HepG2 (cell line): Measurements from ENCODE around the gene GCLM. TPM values are rescaled to one million over a fixed set of nuclear protein-coding genes. Genes with fewer than 3 reads are reported as not detected.

ENCODE experiments used
- ATAC-seq: fragments of 200-7000 bp; cut with Tn5 transposase; 3 replicates; pipeline ENCODE4 v1.9.1; 2020; ENCODE audit warnings: mild to moderate bottlenecking, moderate library complexity
- BruUV-seq: library from RNA; stranded (reverse); fragments of 400-500 nt; replicated peaks from 2 replicates; lab custom pipeline; 2021; lab: Mats Ljungman, UMichigan
- CTCF ChIA-PET: fragments of 300-600 bp; formaldehyde crosslinking; extraction: SDS; loops from one replicate; lab custom pipeline; 2021; ENCODE audit warnings: low total read pairs, inconsistent platforms, low intra/inter-chr PET ratio; lab: Yijun Ruan, JAX
- POLR2A ChIA-PET: fragments of 350-600 bp; sonication (Branson Sonifier 250); formaldehyde crosslinking; loops from one replicate; lab custom pipeline; 2020; ENCODE audit warnings: antibody characterized with exemption, inconsistent platforms; lab: Yijun Ruan, JAX
- DNase-seq: peaks from one replicate; pipeline ENCODE4 v3.0.0-alpha.2; 2015; ENCODE audit warnings: low spot score
- FAIRE-seq: peaks from 3 replicates; lab custom pipeline; 2011; peaks lifted over from hg19 to GRCh38; lab: Jason Lieb, UNC
- H2AFZ ChIP-seq: one replicate; pipeline ENCODE4 v1.6.1; 2011; ENCODE audit warnings: low read length, inconsistent platforms
- H3K27ac ChIP-seq: fragments of 300-600 bp; 3 replicates; pipeline ENCODE4 v1.8.0; 2011; ENCODE audit warnings: mixed run types, mild to moderate bottlenecking, mixed read lengths, low read length, inconsistent platforms; ENCODE audit not compliant: insufficient read depth; ENCODE audit errors: extremely low read length
- H3K27me3 ChIP-seq, 2 experiments: fragments of 200-600 bp in 1 of 2; 2 replicates in 1 of 2; 3 replicates in 1 of 2; pipeline versions ENCODE4 v1.6.0 to v1.8.0; 2011; ENCODE audit warnings: low read length in 2 of 2, mild to moderate bottlenecking in 2 of 2, moderate library complexity in 2 of 2, inconsistent platforms in 1 of 2; ENCODE audit not compliant: insufficient read depth in 2 of 2, control insufficient read depth in 1 of 2
- H3K36me3 ChIP-seq, 2 experiments: fragments of 200-600 bp in 1 of 2; replicated peaks in 1 of 2; 2 replicates in 1 of 2; 3 replicates in 1 of 2; pipeline versions ENCODE4 v1.5.1 to v1.8.0; 2011; ENCODE audit warnings: low read length in 2 of 2, inconsistent platforms in 1 of 2; ENCODE audit not compliant: insufficient read depth in 2 of 2, control insufficient read depth in 1 of 2
- H3K4me1 ChIP-seq: 2 replicates; pipeline ENCODE4 v1.5.1; 2012; ENCODE audit warnings: low read length, inconsistent platforms; ENCODE audit not compliant: insufficient read depth
- H3K4me2 ChIP-seq: 2 replicates; pipeline ENCODE4 v1.6.0; 2011; ENCODE audit warnings: low read depth, low read length, inconsistent platforms
- H3K4me3 ChIP-seq, 3 experiments: fragments of 200-600 bp in 1 of 3; sonication (generic), shearing (Covaris generic) in 1 of 3; replicated peaks in 1 of 3; 2 replicates each; pipeline ENCODE4 v1.5.1; 2011 to 2016; ENCODE audit warnings: low read length in 3 of 3, inconsistent platforms in 2 of 3, low read depth in 2 of 3, mild to moderate bottlenecking in 2 of 3, control low read depth in 1 of 3, mixed read lengths in 1 of 3; ENCODE audit not compliant: insufficient read depth in 1 of 3
- H3K79me2 ChIP-seq: one replicate; pipeline ENCODE4 v1.6.1; 2011; ENCODE audit warnings: low read length, inconsistent platforms; ENCODE audit not compliant: insufficient read depth
- H3K9ac ChIP-seq: 2 replicates; pipeline ENCODE4 v1.6.0; 2011; ENCODE audit warnings: mild to moderate bottlenecking, low read depth, low read length, inconsistent platforms; ENCODE audit not compliant: insufficient read depth
- H3K9me3 ChIP-seq: 2 replicates; pipeline ENCODE4 v1.5.1; 2012; ENCODE audit warnings: mild to moderate bottlenecking, low read length
- H4K20me1 ChIP-seq: 2 replicates; pipeline ENCODE4 v1.6.0; 2011; ENCODE audit warnings: inconsistent platforms, mild to moderate bottlenecking, low read length, moderate library complexity; ENCODE audit not compliant: insufficient read depth
- ADNP ChIP-seq: sonication (generic); formaldehyde crosslinking; IDR thresholded peaks from 2 replicates; pipeline ENCODE4 v1.4.0; 2020; ENCODE audit warnings: missing genetic modification reagents
- ARNT ChIP-seq: fragments of 450-650 bp; IDR thresholded peaks from 2 replicates; pipeline ENCODE4 v1.6.1; 2017
- IKZF5 ChIP-seq: IDR thresholded peaks from 2 replicates; pipeline ENCODE4 v1.6.1; 2018; ENCODE audit warnings: missing genetic modification reagents, mild to moderate bottlenecking, missing compliant biosample characterization
- KAT8 ChIP-seq: IDR thresholded peaks from 2 replicates; pipeline ENCODE4 v1.6.1; 2016; ENCODE audit warnings: missing genetic modification reagents, missing compliant biosample characterization
- KDM3A ChIP-seq: IDR thresholded peaks from 2 replicates; pipeline ENCODE4 v1.6.1; 2018; ENCODE audit warnings: low read depth, missing compliant biosample characterization
- KDM4B ChIP-seq: sonication (generic); formaldehyde crosslinking; IDR thresholded peaks from 2 replicates; pipeline ENCODE4 v1.4.0; 2020; ENCODE audit warnings: missing genetic modification reagents
- MAF1 ChIP-seq: sonication (generic); formaldehyde crosslinking; IDR thresholded peaks from 2 replicates; pipeline ENCODE4 v1.5.0; 2020; ENCODE audit warnings: missing genetic modification reagents, borderline replicate concordance
- MIXL1 ChIP-seq: IDR thresholded peaks from 2 replicates; pipeline ENCODE4 v1.6.1; 2016
- PHF20 ChIP-seq: sonication (generic); formaldehyde crosslinking; IDR thresholded peaks from 2 replicates; pipeline ENCODE4 v1.5.0; 2020; ENCODE audit warnings: mild to moderate bottlenecking, missing genetic modification reagents
- POLR2AphosphoS2 ChIP-seq: IDR thresholded peaks from 2 replicates; pipeline ENCODE4 v1.6.1; 2011; ENCODE audit warnings: low read depth, low read length, improper control_type of control experiment
- RCOR2 ChIP-seq: IDR thresholded peaks from 2 replicates; pipeline ENCODE4 v1.6.1; 2016; ENCODE audit warnings: missing biosample characterization, missing genetic modification reagents
- SOX13 ChIP-seq, 3 experiments: fragments of 450-650 bp in 1 of 3; sonication (generic) in 1 of 3; formaldehyde crosslinking in 1 of 3; IDR thresholded peaks in 2 of 3; conservative IDR thresholded peaks in 1 of 3; 2 replicates each; pipeline versions ENCODE4 v1.5.0 to v1.6.1; 2016 to 2020; ENCODE audit warnings: antibody characterized with exemption in 1 of 3, mild to moderate bottlenecking in 1 of 3, missing compliant biosample characterization in 1 of 3, missing genetic modification reagents in 1 of 3, moderate library complexity in 1 of 3
- SP1 ChIP-seq, 2 experiments: fragments of 450-650 bp in 1 of 2; sonication (generic) in 1 of 2; formaldehyde crosslinking in 1 of 2; IDR thresholded peaks; 2 replicates each; pipeline versions ENCODE4 v1.4.0 to v1.6.1; 2016 to 2020; ENCODE audit warnings: missing genetic modification reagents in 1 of 2
- SPEN ChIP-seq: sonication (generic); formaldehyde crosslinking; IDR thresholded peaks from 2 replicates; pipeline ENCODE4 v1.5.1; 2020; ENCODE audit warnings: low read depth, mild to moderate bottlenecking, missing genetic modification reagents
- TEF ChIP-seq: sonication (generic); formaldehyde crosslinking; IDR thresholded peaks from 2 replicates; pipeline ENCODE4 v1.5.0; 2020; ENCODE audit warnings: missing genetic modification reagents
- TFAP4 ChIP-seq: sonication (generic); IDR thresholded peaks from 2 replicates; pipeline ENCODE4 v1.6.1; 2016; ENCODE audit warnings: low read depth, borderline replicate concordance
- ZNF460 ChIP-seq: sonication (generic); formaldehyde crosslinking; IDR thresholded peaks from 2 replicates; pipeline ENCODE4 v1.5.1; 2020; ENCODE audit warnings: missing genetic modification reagents, mild to moderate bottlenecking, borderline replicate concordance
- ZNF691 ChIP-seq: sonication (generic); formaldehyde crosslinking; IDR thresholded peaks from 2 replicates; pipeline ENCODE4 v1.4.0; 2020; ENCODE audit warnings: missing genetic modification reagents, low read depth, mild to moderate bottlenecking, borderline replicate concordance
- ZSCAN29 ChIP-seq: sonication (generic); formaldehyde crosslinking; conservative IDR thresholded peaks from 2 replicates; pipeline ENCODE4 v1.4.0; 2020; ENCODE audit warnings: mild to moderate bottlenecking, missing genetic modification reagents
- WGBS: methylation state at CpG from one replicate; pipeline ENCODE4 v1.1.6; 2017; ENCODE audit warnings: low lambda C conversion rate; 5-methylcytosine and 5-hydroxymethylcytosine counted together
- in situ Hi-C: cut with HindIII; loops from 2 replicates; pipeline ENCODE4 v1.10.0; 2017; ENCODE audit warnings: low pct_unique_long_range_greater_than_20kb; ENCODE audit not compliant: extremely low pct_ligation_motif_present
- intact Hi-C: fragments of 100-400 bp; cut with micrococcal nuclease; formaldehyde crosslinking; loops from one replicate; pipeline ENCODE4 v1.10.0; 2022; ENCODE audit not compliant: unreplicated experiment
- polyA plus RNA-seq, 8 experiments: library from polyadenylated mRNA; depleted of rRNA in 3 of 8; stranded (reverse) in 7 of 8; unstranded in 1 of 8; fragments of >200 nt; fragmentation: Illumina TruSeq in 4 of 8; extraction: Trizol in 4 of 8; gene quantifications; 2 replicates each; pipeline versions ENCODE4 v1.2.1 to v1.2.3, GENCODE V29; 2011 to 2016; ENCODE audit warnings: low read depth in 4 of 8, missing spikeins in 1 of 8, mixed read lengths in 1 of 8; ENCODE audit not compliant: insufficient read depth in 1 of 8
- total RNA-seq, 5 experiments: library from RNA; depleted of rRNA; stranded (reverse); fragments of >200 nt; fragmentation: Illumina TruSeq; extraction: Trizol; gene quantifications; 2 replicates each; pipeline ENCODE4 v1.2.3, GENCODE V29; 2016; ENCODE audit warnings: low read depth in 1 of 5

The GCLM gene
- total and polyA plus RNA-seq, 2 of the 13 experiments (the other 11 are each of a cell fraction or from before 2014, with no cell fraction given), result 8.7 to 29.9 TPM

- H3K4me3 ChIP-seq, result no peak overlapping the region
- H4K20me1 ChIP-seq, result no peaks in the 10 kb centered on the region
- peak overlapping the region; percentile 32; the same call in 1 of the 2 replicates for H3K4me2 ChIP-seq
- H3K27me3 ChIP-seq, result no peaks in the 10 kb centered on the region; a peak in 2 of 5 replicates
- BruUV-seq, result no TSS peak
- peak; percentile 93 for FAIRE-seq
- no peak overlapping the region for H3K9ac ChIP-seq
- WGBS, result 54% methylated on average over 7 of the region's 8 CpGs
- H2AFZ ChIP-seq, result no peak overlapping the region
- in situ Hi-C loops (no loop called here), intact Hi-C loops (loop anchor here (1.0 to 10.0 kb wide), 6 partner anchors 30 to 540 kb away; partner anchors contain the start of gene DR1)
- H3K4me1 ChIP-seq, result peaks cover 20% of the 10 kb centered on the region
- peaks cover 4% of the 10 kb centered on the region for H3K9me3 ChIP-seq
- ATAC-seq, result no peak
- DNase-seq, result peak; percentile 77
- H3K36me3 ChIP-seq, result no peaks in the 10 kb centered on the region
- H3K79me2 ChIP-seq, result no peaks in the 10 kb centered on the region
- H3K27ac ChIP-seq, result no peak overlapping the region
- ChIA-PET CTCF (interaction anchor here (0.9 to 3.5 kb wide), 2 partner anchors 31 to 214 kb away, joined by 4 to 21 read pairs; no protein-coding TSS in a partner anchor), POLR2A (interaction anchor here (0.7 to 3.8 kb wide), 6 partner anchors 17 to 226 kb away, joined by 3 to 55 read pairs (median 6); partner anchors contain the start of gene DNTTIP2)
- TF ChIP-seq SP1 (IDR thresholded peaks at IDR 0.05), result no peak
- TF ChIP-seq SP1 (CRISPR knock-in tag; IDR thresholded peaks at IDR 0.05), result no peak
- TF ChIP-seq POLR2AphosphoS2, result no peak
- peak; percentile 93 for TF ChIP-seq MIXL1 (CRISPR knock-in tag)
- TF ChIP-seq ZNF460 (CRISPR knock-in tag), result no peak
- TF ChIP-seq RCOR2 (CRISPR knock-in tag), result no peak
- no peak for TF ChIP-seq ARNT
- TF ChIP-seq MAF1 (CRISPR knock-in tag), result no peak
- TF ChIP-seq KAT8 (CRISPR knock-in tag), result peak; percentile 35; the same call in 1 of the 2 replicates
- TF ChIP-seq SOX13 (IDR thresholded peaks at IDR 0.05), result no peak
- peak in 1 of 2 experiments; percentile 14; a peak in 1 of 4 replicates for TF ChIP-seq SOX13 (CRISPR knock-in tag; conservative IDR thresholded peaks at IDR 0.05 in 1 of 2, IDR thresholded peaks at IDR 0.05 in 1 of 2)
- TF ChIP-seq PHF20 (CRISPR knock-in tag), result no peak
- 0 out of 2 replicates have a peak, but pooled peaks have one; percentile 28 for TF ChIP-seq IKZF5 (CRISPR knock-in tag)
- TF ChIP-seq ADNP (CRISPR knock-in tag), result no peak
- peak; percentile 93 for TF ChIP-seq TEF (CRISPR knock-in tag)
- TF ChIP-seq ZNF691, result no peak
- TF ChIP-seq KDM3A, result 0 out of 2 replicates have a peak, but pooled peaks have one; percentile 30
- TF ChIP-seq TFAP4, result no peak
- TF ChIP-seq ZSCAN29, result no peak
- TF ChIP-seq SPEN (CRISPR knock-in tag), result no peak
- no peak for TF ChIP-seq KDM4B (CRISPR knock-in tag)
Measured at GRCh38 chr1:93844262-93845045, 64.8 kb downstream of the GCLM start.
